H1 (cell line): ENCODE results near the gene KLF7. TPM values are rescaled to one million over a fixed set of nuclear protein-coding genes. Genes with fewer than 3 reads are reported as not detected.

Experiments
- CTCF ChIA-PET: fragments of 300-600 bp; sonication (Branson Sonifier 250); formaldehyde crosslinking; loops from one replicate; lab custom pipeline; 2021; ENCODE audit not compliant: partially characterized antibody; lab: Charles Lee
- POLR2A ChIA-PET: fragments of 300-600 bp; sonication (Branson Sonifier 250); formaldehyde crosslinking; loops from one replicate; lab custom pipeline; 2021; ENCODE audit warnings: inconsistent platforms; ENCODE audit not compliant: partially characterized antibody; lab: Charles Lee
- DNase-seq, 2 experiments: peaks; one replicate each; pipeline versions ENCODE4 v3.0.0 to v3.0.0-alpha.2; 2010 to 2022; ENCODE audit warnings: low spot score in 2 of 2, low read depth in 1 of 2, mixed read lengths in 1 of 2
- FAIRE-seq: peaks from 2 replicates; lab custom pipeline; 2011; peaks lifted over from hg19 to GRCh38; lab: Jason Lieb, UNC
- H2AFZ ChIP-seq: 2 replicates; pipeline ENCODE4 v1.8.1; 2012; ENCODE audit warnings: low read length, inconsistent platforms
- H2AK5ac ChIP-seq: 2 replicates; pipeline ENCODE4 v1.6.1; 2013; ENCODE audit warnings: low read depth, low read length
- H2BK120ac ChIP-seq: replicated peaks from 2 replicates; pipeline ENCODE3; 2013; ENCODE audit warnings: low read depth, low read length, inconsistent platforms
- H2BK12ac ChIP-seq: 2 replicates; pipeline ENCODE4 v1.6.1; 2013; ENCODE audit warnings: low read depth, low read length
- H2BK15ac ChIP-seq: 2 replicates; pipeline ENCODE4 v1.6.1; 2013; ENCODE audit warnings: low read length
- H2BK20ac ChIP-seq: 2 replicates; pipeline ENCODE4 v1.6.1; 2013; ENCODE audit warnings: low read length
- H2BK5ac ChIP-seq: 2 replicates; pipeline ENCODE4 v1.6.1; 2013; ENCODE audit warnings: low read depth, low read length
- H3K14ac ChIP-seq: 2 replicates; pipeline ENCODE4 v1.6.1; 2013; ENCODE audit warnings: inconsistent platforms; ENCODE audit not compliant: insufficient read length
- H3K18ac ChIP-seq: 2 replicates; pipeline ENCODE4 v1.6.1; 2013; ENCODE audit warnings: low read length; ENCODE audit errors: extremely low read depth
- H3K23ac ChIP-seq: 2 replicates; pipeline ENCODE4 v1.6.1; 2013; ENCODE audit warnings: inconsistent platforms; ENCODE audit not compliant: insufficient read length
- H3K23me2 ChIP-seq: 2 replicates; pipeline ENCODE4 v1.6.1; 2013; ENCODE audit warnings: low read depth, low read length
- H3K27ac ChIP-seq: 2 replicates; pipeline ENCODE4 v1.6.1; 2011; ENCODE audit warnings: low read depth, low read length, inconsistent platforms
- H3K27me3 ChIP-seq, 4 experiments: replicated peaks in 1 of 4; 1 replicate in 1 of 4; 2 replicates in 3 of 4; pipeline versions ENCODE4 v1.6.1 to v1.8.1; 2011 to 2013; ENCODE audit warnings: low read length in 3 of 4, mild to moderate bottlenecking in 3 of 4, inconsistent platforms in 2 of 4, mixed read lengths in 2 of 4, moderate library complexity in 1 of 4; ENCODE audit not compliant: control insufficient read depth in 3 of 4, insufficient read depth in 3 of 4; ENCODE audit errors: extremely low read depth in 1 of 4
- H3K36me3 ChIP-seq, 4 experiments: 2 replicates each; pipeline versions ENCODE4 v1.6.1 to v1.8.1; 2011 to 2013; ENCODE audit warnings: mild to moderate bottlenecking in 4 of 4, low read length in 3 of 4, moderate library complexity in 2 of 4, control low read depth in 1 of 4, inconsistent platforms in 1 of 4; ENCODE audit not compliant: insufficient read depth in 4 of 4, control insufficient read depth in 2 of 4
- H3K4ac ChIP-seq: replicated peaks from 2 replicates; pipeline ENCODE3; 2013; ENCODE audit warnings: low read length, low read depth, mixed read lengths, inconsistent platforms; ENCODE audit not compliant: insufficient read length
- H3K4me1 ChIP-seq, 4 experiments: replicated peaks in 1 of 4; 1 replicate in 1 of 4; 2 replicates in 3 of 4; pipeline versions ENCODE4 v1.6.1 to v1.8.1; 2011 to 2013; ENCODE audit warnings: low read length in 3 of 4, inconsistent platforms in 2 of 4, mixed read lengths in 1 of 4; ENCODE audit not compliant: insufficient read depth in 4 of 4, control insufficient read depth in 3 of 4
- H3K4me2 ChIP-seq, 2 experiments: 2 replicates each; pipeline versions ENCODE4 v1.6.1 to v1.8.1; 2011 to 2013; ENCODE audit warnings: low read depth in 2 of 2, low read length in 2 of 2, control low read depth in 1 of 2, inconsistent platforms in 1 of 2, mild to moderate bottlenecking in 1 of 2; ENCODE audit not compliant: insufficient read depth in 1 of 2
- H3K4me3 ChIP-seq, 4 experiments: fragments of 200-600, 300-600 bp in 1 of 4; sonication (generic), shearing (Covaris generic), sonication (Bioruptor Twin) in 1 of 4; 2 replicates each; pipeline versions ENCODE4 v1.5.1 to v1.8.1; 2011 to 2016; ENCODE audit warnings: low read length in 4 of 4, low read depth in 3 of 4, control low read depth in 2 of 4, inconsistent platforms in 2 of 4, mild to moderate bottlenecking in 2 of 4, mixed read lengths in 1 of 4, moderate library complexity in 1 of 4; ENCODE audit not compliant: insufficient read depth in 2 of 4; ENCODE audit errors: extremely low read depth in 1 of 4
- H3K56ac ChIP-seq: replicated peaks from 2 replicates; pipeline ENCODE3; 2013; ENCODE audit warnings: low read depth, mild to moderate bottlenecking, mixed read lengths, low read length, inconsistent platforms; ENCODE audit not compliant: insufficient read length
- H3K79me1 ChIP-seq: 2 replicates; pipeline ENCODE4 v1.6.1; 2013; ENCODE audit warnings: low read depth, low read length, control low read depth
- H3K79me2 ChIP-seq, 2 experiments: 2 replicates each; pipeline versions ENCODE4 v1.6.1 to v1.8.1; 2012 to 2013; ENCODE audit warnings: low read length in 2 of 2, mild to moderate bottlenecking in 2 of 2, inconsistent platforms in 1 of 2; ENCODE audit not compliant: insufficient read depth in 2 of 2, control insufficient read depth in 1 of 2
- H3K9ac ChIP-seq, 4 experiments: replicated peaks in 1 of 4; 1 replicate in 1 of 4; 2 replicates in 3 of 4; pipeline versions ENCODE4 v1.6.1 to v1.8.1; 2011 to 2013; ENCODE audit warnings: low read depth in 3 of 4, low read length in 3 of 4, control low read depth in 2 of 4, mild to moderate bottlenecking in 2 of 4, moderate library complexity in 2 of 4, inconsistent platforms in 1 of 4; ENCODE audit errors: extremely low read depth in 1 of 4
- H3K9me3 ChIP-seq, 2 experiments: 2 replicates each; pipeline versions ENCODE4 v1.6.1 to v1.8.1; 2012 to 2013; ENCODE audit warnings: mild to moderate bottlenecking in 2 of 2, moderate library complexity in 2 of 2, control low read depth in 1 of 2, inconsistent platforms in 1 of 2, low read depth in 1 of 2, low read length in 1 of 2, mixed read lengths in 1 of 2; ENCODE audit not compliant: insufficient read depth in 2 of 2
- H4K20me1 ChIP-seq, 2 experiments: replicated peaks in 1 of 2; 2 replicates each; pipeline versions ENCODE3 to v1.8.1; 2011 to 2013; ENCODE audit warnings: inconsistent platforms in 2 of 2, low read length in 2 of 2, mild to moderate bottlenecking in 1 of 2; ENCODE audit not compliant: insufficient read depth in 2 of 2, control insufficient read depth in 1 of 2
- H4K5ac ChIP-seq: 2 replicates; pipeline ENCODE4 v1.6.1; 2013; ENCODE audit warnings: low read length, low read depth, mixed read lengths, inconsistent platforms; ENCODE audit not compliant: insufficient read length
- H4K8ac ChIP-seq: 2 replicates; pipeline ENCODE4 v1.8.0; 2013; ENCODE audit warnings: mild to moderate bottlenecking, moderate library complexity, low read length, inconsistent platforms; ENCODE audit not compliant: insufficient read depth; ENCODE audit errors: extremely low read depth
- H4K91ac ChIP-seq: replicated peaks from 2 replicates; pipeline ENCODE3; 2013; ENCODE audit warnings: low read length, mixed read lengths, inconsistent platforms; ENCODE audit not compliant: insufficient read length
- CBX5 ChIP-seq: fragments of 300-800, 300-1000 bp; sonication (generic); IDR thresholded peaks from 2 replicates; pipeline ENCODE4 v1.7.1; 2016; ENCODE audit warnings: antibody characterized with exemption, low read length, low read depth
- CHD2 ChIP-seq: IDR thresholded peaks from 2 replicates; pipeline ENCODE4 v1.6.1; 2012; ENCODE audit warnings: low read length, improper control_type of control experiment
- EP300 ChIP-seq, 2 experiments: IDR thresholded peaks; 1 replicate in 1 of 2; 2 replicates in 1 of 2; pipeline ENCODE4 v1.6.1; 2011 to 2012; ENCODE audit warnings: low read depth in 2 of 2, low read length in 2 of 2, mild to moderate bottlenecking in 2 of 2, borderline replicate concordance in 1 of 2, inconsistent platforms in 1 of 2, moderate library complexity in 1 of 2
- EZH2 ChIP-seq: fragments of 200-600 bp; sonication (generic); IDR thresholded peaks from 2 replicates; pipeline ENCODE4 v1.7.1; 2012; ENCODE audit warnings: low read depth, mild to moderate bottlenecking, moderate library complexity, low read length, inconsistent platforms; ENCODE audit not compliant: severe bottlenecking
- FOSL1 ChIP-seq: IDR thresholded peaks from 2 replicates; pipeline ENCODE4 v1.6.1; 2011; ENCODE audit warnings: mild to moderate bottlenecking, low read depth, low read length, moderate library complexity; ENCODE audit not compliant: insufficient read depth
- JUND ChIP-seq: IDR thresholded peaks from 2 replicates; pipeline ENCODE4 v1.6.1; 2011; ENCODE audit warnings: mild to moderate bottlenecking, improper control_type of control experiment, low read length
- POLR2AphosphoS5 ChIP-seq: IDR thresholded peaks from 2 replicates; pipeline ENCODE4 v1.6.1; 2011; ENCODE audit warnings: low read depth, low read length
- RXRA ChIP-seq: IDR thresholded peaks from 2 replicates; pipeline ENCODE4 v1.6.1; 2011; ENCODE audit warnings: low read depth, mild to moderate bottlenecking, low read length, moderate library complexity; ENCODE audit not compliant: insufficient read depth
- SIRT6 ChIP-seq: IDR thresholded peaks from one replicate; pipeline ENCODE4 v1.7.1; 2012; ENCODE audit warnings: low read length, inconsistent platforms
- SP2 ChIP-seq: IDR thresholded peaks from 2 replicates; pipeline ENCODE4 v1.6.1; 2012; ENCODE audit warnings: mild to moderate bottlenecking, low read length, inconsistent platforms
- TAF1 ChIP-seq: IDR thresholded peaks from 2 replicates; pipeline ENCODE4 v1.6.1; 2011; ENCODE audit warnings: mild to moderate bottlenecking, low read depth, low read length
- WGBS, 2 experiments: shearing (Covaris generic) in 1 of 2; methylation state at CpG; one replicate each; pipeline versions ENCODE4 v1.1.6 to v1.1.7; 2013 to 2015; ENCODE audit warnings: low lambda C conversion rate in 2 of 2, mixed read lengths in 2 of 2, inconsistent platforms in 1 of 2, low coverage in 1 of 2, missing lambda C conversion rate in 1 of 2; ENCODE audit not compliant: insufficient replicate concordance in 2 of 2, insufficient coverage in 1 of 2, insufficient read length in 1 of 2; ENCODE audit errors: extremely low coverage in 1 of 2, missing lambda C conversion rate in 1 of 2; 5-methylcytosine and 5-hydroxymethylcytosine counted together
- polyA plus RNA-seq, 7 experiments: library from polyadenylated mRNA; depleted of rRNA in 3 of 7; stranded (reverse) in 5 of 7; unstranded in 2 of 7; fragments of >200 nt in 5 of 7; fragments of 200-250 nt in 2 of 7; gene quantifications; 1 replicate in 5 of 7; 2 replicates in 1 of 7; 4 replicates in 1 of 7; pipeline versions ENCODE4 v1.2.1 to v1.2.3, GENCODE V29; 2011 to 2013; ENCODE audit warnings: missing spikeins in 2 of 7, mixed read lengths in 2 of 7
- total RNA-seq: library from RNA; stranded (reverse); fragmentation: NEBNext Ultra II Directional; extraction: Animal tissue kit (Norgen Biotek cat#: 25700); gene quantifications from 2 replicates; pipeline ENCODE4 v1.2.1, GENCODE V29; 2021
- TF ChIP-seq, protein P1 (sequence below), 3 experiments: IDR thresholded peaks; 1 replicate in 2 of 3; 2 replicates in 1 of 3; pipeline versions ENCODE4 v1.5.1 to v1.6.1; 2011; ENCODE audit warnings: low read length in 3 of 3, mild to moderate bottlenecking in 3 of 3, inconsistent platforms in 2 of 3, low read depth in 1 of 3, moderate library complexity in 1 of 3; ENCODE audit not compliant: insufficient read depth in 1 of 3; ENCODE audit errors: control extremely low read depth in 1 of 3

KLF7 gene
- total and polyA plus RNA-seq, 2 of the 8 experiments (the other 6 are each of a cell fraction or from before 2014, with no cell fraction given), result 9.6 to 23.3 TPM

DNA sequence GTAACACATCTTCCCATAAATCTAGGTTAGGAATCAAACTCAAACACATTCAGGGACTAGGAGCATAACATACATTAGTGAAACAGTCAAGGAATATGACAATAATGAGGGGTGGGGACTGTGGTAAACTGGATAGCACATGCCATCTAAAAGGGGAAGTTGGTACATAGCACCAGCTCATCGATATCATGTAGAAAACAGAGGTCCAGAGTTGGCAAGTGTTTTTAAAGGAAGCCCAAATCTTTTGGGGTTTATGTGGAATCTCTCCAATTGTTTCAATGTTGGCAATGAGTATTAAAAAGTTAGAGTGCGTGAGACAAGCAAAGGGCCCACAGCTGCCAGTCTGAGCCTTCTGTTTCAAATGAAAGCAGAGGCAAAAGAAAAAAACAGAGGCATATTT lies 24.4 kb downstream of the KLF7 start:
- H3K56ac ChIP-seq, result no peak overlapping the region
- no peak overlapping the region for H4K91ac ChIP-seq
- DNase-seq (no peak), FAIRE-seq (no peak)
- no peak overlapping the region for H3K27ac ChIP-seq
- no peak overlapping the region for H4K8ac ChIP-seq
- H3K27me3 ChIP-seq, result no peaks in the 10 kb centered on the region
- peaks cover 0 to 2% of the 10 kb centered on the region in 2 experiments for H4K20me1 ChIP-seq
- peaks cover 3 to 19% (median 8%) of the 10 kb centered on the region in 4 experiments; a peak in 5 of 7 replicates for H3K4me1 ChIP-seq
- ChIA-PET CTCF (interaction anchor here (0.8 to 2.1 kb wide), 5 partner anchors 10 to 332 kb away, joined by 3 to 13 read pairs (median 6); no protein-coding TSS in a partner anchor), POLR2A (interaction anchor here (1.3 to 3.5 kb wide), 5 partner anchors 10 to 26 kb away, joined by 3 to 12 read pairs (median 4); no protein-coding TSS in a partner anchor)
- H3K23ac ChIP-seq, result no peak overlapping the region
- H3K9me3 ChIP-seq, result no peaks in the 10 kb centered on the region
- peaks cover 3% of the 10 kb centered on the region; the same call in 1 of the 2 replicates for H3K79me1 ChIP-seq
- WGBS, 2 experiments, result 88% methylated on average over 2 of the region's 2 CpGs; no CpG with 5 or more reads in 1 of the 2 experiments
- no peak overlapping the region for H2BK15ac ChIP-seq
- no peak overlapping the region for H3K9ac ChIP-seq
- H3K4me3 ChIP-seq, result no peak overlapping the region
- H2BK12ac ChIP-seq, result no peak overlapping the region
- no peak overlapping the region for H2AK5ac ChIP-seq
- no peak overlapping the region for H3K4me2 ChIP-seq
- H3K23me2 ChIP-seq, result no peaks in the 10 kb centered on the region
- no peak overlapping the region for H3K18ac ChIP-seq
- no peak overlapping the region for H2BK5ac ChIP-seq
- H2BK120ac ChIP-seq, result no peak overlapping the region
- peaks cover 0 to 4% (median 0%) of the 10 kb centered on the region in 4 experiments; a peak in 2 of 8 replicates for H3K36me3 ChIP-seq
- no peak overlapping the region for H4K5ac ChIP-seq
- no peak overlapping the region for H3K4ac ChIP-seq
- no peak overlapping the region for H3K14ac ChIP-seq
- H3K79me2 ChIP-seq, result peaks cover 0 to 61% of the 10 kb centered on the region in 2 experiments; a peak in 3 of 4 replicates
- H2BK20ac ChIP-seq, result no peak overlapping the region
- no peak overlapping the region for H2AFZ ChIP-seq
- TF ChIP-seq EZH2 (no peak), JUND (no peak), SP2 (no peak), TAF1 (no peak), CBX5 (no peak), SIRT6 (no peak), FOSL1 (no peak), CHD2 (no peak), EP300 (IDR thresholded peaks at IDR 0.05; ENCODE audit: borderline replicate concordance in 1 of 2, low read depth in 2 of 2, low read length in 2 of 2) (no peak), POLR2AphosphoS5 (no peak), RXRA (no peak)
- TF ChIP-seq, protein P1, sequence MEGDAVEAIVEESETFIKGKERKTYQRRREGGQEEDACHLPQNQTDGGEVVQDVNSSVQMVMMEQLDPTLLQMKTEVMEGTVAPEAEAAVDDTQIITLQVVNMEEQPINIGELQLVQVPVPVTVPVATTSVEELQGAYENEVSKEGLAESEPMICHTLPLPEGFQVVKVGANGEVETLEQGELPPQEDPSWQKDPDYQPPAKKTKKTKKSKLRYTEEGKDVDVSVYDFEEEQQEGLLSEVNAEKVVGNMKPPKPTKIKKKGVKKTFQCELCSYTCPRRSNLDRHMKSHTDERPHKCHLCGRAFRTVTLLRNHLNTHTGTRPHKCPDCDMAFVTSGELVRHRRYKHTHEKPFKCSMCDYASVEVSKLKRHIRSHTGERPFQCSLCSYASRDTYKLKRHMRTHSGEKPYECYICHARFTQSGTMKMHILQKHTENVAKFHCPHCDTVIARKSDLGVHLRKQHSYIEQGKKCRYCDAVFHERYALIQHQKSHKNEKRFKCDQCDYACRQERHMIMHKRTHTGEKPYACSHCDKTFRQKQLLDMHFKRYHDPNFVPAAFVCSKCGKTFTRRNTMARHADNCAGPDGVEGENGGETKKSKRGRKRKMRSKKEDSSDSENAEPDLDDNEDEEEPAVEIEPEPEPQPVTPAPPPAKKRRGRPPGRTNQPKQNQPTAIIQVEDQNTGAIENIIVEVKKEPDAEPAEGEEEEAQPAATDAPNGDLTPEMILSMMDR (IDR thresholded peaks at IDR 0.05; ENCODE audit: control extremely low read depth in 1 of 3, insufficient read depth in 1 of 3, low read depth in 1 of 3, low read length in 3 of 3), result no peak
